Liver (tissue), 9 donors: ENCODE results near the gene GPR15LG. TPM values are rescaled to one million over a fixed set of nuclear protein-coding genes. Genes with fewer than 3 reads are reported as not detected.
"Not testable (repeated sequence)": the region's sequence is repeated elsewhere in the genome, so short reads cannot be mapped to it uniquely, and the experiment has no call there.

ENCODE experiments used
- DNase-seq: peaks from one replicate; pipeline ENCODE4 v3.0.0-alpha.2; 2017; ENCODE audit warnings: low spot score
- H3K27ac ChIP-seq, 2 donors: one replicate each; pipeline ENCODE4 v1.7.0; 2013; ENCODE audit warnings: inconsistent platforms in 2 of 2, low read length in 2 of 2, control low read depth in 1 of 2, low read depth in 1 of 2, mild to moderate bottlenecking in 1 of 2
- H3K27me3 ChIP-seq, 4 donors: one replicate each; pipeline versions ENCODE4 v1.6.1 to v1.7.0; 2013; ENCODE audit warnings: low read length in 3 of 4, inconsistent platforms in 1 of 4, mild to moderate bottlenecking in 1 of 4, moderate library complexity in 1 of 4; ENCODE audit not compliant: control insufficient read depth in 4 of 4, insufficient read depth in 4 of 4
- H3K36me3 ChIP-seq, 4 donors: one replicate each; pipeline versions ENCODE4 v1.6.1 to v1.7.0; 2013; ENCODE audit warnings: low read length in 3 of 4, mild to moderate bottlenecking in 3 of 4, low read depth in 1 of 4, moderate library complexity in 1 of 4; ENCODE audit not compliant: control insufficient read depth in 4 of 4, insufficient read depth in 3 of 4
- H3K4me1 ChIP-seq, 4 donors: one replicate each; pipeline versions ENCODE4 v1.6.1 to v1.7.0; 2013; ENCODE audit warnings: low read length in 3 of 4, mild to moderate bottlenecking in 3 of 4, moderate library complexity in 1 of 4; ENCODE audit not compliant: control insufficient read depth in 4 of 4, insufficient read depth in 4 of 4
- H3K4me3 ChIP-seq, 3 donors: one replicate each; pipeline versions ENCODE4 v1.6.1 to v1.7.0; 2013; ENCODE audit warnings: low read length in 3 of 3, control low read depth in 1 of 3, low read depth in 1 of 3, mild to moderate bottlenecking in 1 of 3
- H3K9ac ChIP-seq, 2 donors: one replicate each; pipeline ENCODE4 v1.7.0; 2013; ENCODE audit warnings: low read length in 2 of 2, mild to moderate bottlenecking in 2 of 2, moderate library complexity in 2 of 2, control low read depth in 1 of 2, low read depth in 1 of 2
- H3K9me3 ChIP-seq, 4 donors: one replicate each; pipeline versions ENCODE4 v1.6.1 to v1.7.0; 2013; ENCODE audit warnings: low read length in 3 of 4; ENCODE audit not compliant: control insufficient read depth in 4 of 4
- ATF3 ChIP-seq: IDR thresholded peaks from 2 replicates; pipeline ENCODE4 v1.6.1; 2016; ENCODE audit warnings: antibody characterized with exemption
- EGR1 ChIP-seq, 2 donors: IDR thresholded peaks; 2 replicates each; pipeline ENCODE4 v1.6.1; 2016 to 2018; ENCODE audit warnings: antibody characterized with exemption in 2 of 2, low read depth in 2 of 2
- FOXA2 ChIP-seq: IDR thresholded peaks from 2 replicates; pipeline ENCODE4 v1.6.1; 2016; ENCODE audit warnings: antibody characterized with exemption
- GABPA ChIP-seq, 2 donors: IDR thresholded peaks in 1 of 2; conservative IDR thresholded peaks in 1 of 2; 2 replicates each; pipeline ENCODE4 v1.6.1; 2016; ENCODE audit warnings: antibody characterized with exemption in 2 of 2, mild to moderate bottlenecking in 1 of 2, moderate library complexity in 1 of 2
- HNF4A ChIP-seq, 2 donors: conservative IDR thresholded peaks; 2 replicates each; pipeline ENCODE4 v1.6.1; 2016; ENCODE audit warnings: antibody characterized with exemption in 2 of 2, mild to moderate bottlenecking in 2 of 2
- HNF4G ChIP-seq: IDR thresholded peaks from 2 replicates; pipeline ENCODE4 v1.6.1; 2016; ENCODE audit warnings: antibody characterized with exemption
- JUND ChIP-seq, 2 donors: IDR thresholded peaks; 2 replicates each; pipeline ENCODE4 v1.6.1; 2016; ENCODE audit warnings: antibody characterized with exemption in 2 of 2
- RAD21 ChIP-seq, 2 donors: IDR thresholded peaks; 2 replicates each; pipeline ENCODE4 v1.6.1; 2016; ENCODE audit warnings: antibody characterized with exemption in 2 of 2, mild to moderate bottlenecking in 2 of 2
- RXRA ChIP-seq, 2 donors: IDR thresholded peaks; 2 replicates each; pipeline ENCODE4 v1.6.1; 2017 to 2018; ENCODE audit warnings: antibody characterized with exemption in 2 of 2, mild to moderate bottlenecking in 1 of 2
- SP1 ChIP-seq: IDR thresholded peaks from 2 replicates; pipeline ENCODE4 v1.6.1; 2018; ENCODE audit warnings: antibody characterized with exemption, mild to moderate bottlenecking
- TAF1 ChIP-seq: conservative IDR thresholded peaks from 2 replicates; pipeline ENCODE4 v1.6.1; 2016; ENCODE audit warnings: antibody characterized with exemption, mild to moderate bottlenecking
- WGBS: extraction: QIAGEN DNeasy Blood & Tissue Kit; methylation state at CpG from one replicate; pipeline ENCODE4 v1.1.7; 2013; 5-methylcytosine and 5-hydroxymethylcytosine counted together
- polyA plus RNA-seq, 2 donors: library from polyadenylated mRNA; stranded (reverse) in 1 of 2; unstranded in 1 of 2; fragments of 200-250 nt in 1 of 2; fragments of >200 nt in 1 of 2; fragmentation: Nextera tagmentation in 1 of 2; extraction: Ambion mirVana in 1 of 2; gene quantifications; one replicate each; pipeline versions ENCODE4 v1.2.1 to v1.2.3, GENCODE V29; 2013 to 2015
- total RNA-seq, 2 donors: library from RNA; depleted of rRNA; stranded (reverse); fragments of >200 nt; gene quantifications; one replicate each; pipeline ENCODE4 v1.2.3, GENCODE V29; 2014
- TF ChIP-seq, protein P1 (sequence below): IDR thresholded peaks from 2 replicates; pipeline ENCODE4 v1.6.1; 2016; ENCODE audit warnings: antibody characterized with exemption, mild to moderate bottlenecking
- TF ChIP-seq, protein P2 (sequence below): IDR thresholded peaks from 2 replicates; pipeline ENCODE4 v1.6.1; 2016; ENCODE audit warnings: antibody characterized with exemption
- TF ChIP-seq, protein P3 (sequence below): fragments of 150-350 bp; IDR thresholded peaks from 2 replicates; pipeline ENCODE4 v1.5.1; 2017; ENCODE audit warnings: improper control_type of control experiment, low read depth, low read length; ENCODE audit not compliant: missing input control
- donor health status: healthy.
- donor health status: healthy.
- donor health status: healthy.
- donor health status: healthy.
- donor health status: healthy.

GPR15LG gene
- total and polyA plus RNA-seq, 4 donors: not detected

- TF ChIP-seq TAF1 (peak; percentile 9), HNF4A (conservative IDR thresholded peaks at IDR 0.05) (peak in 1 of 2 donors; percentile 76), GABPA (IDR thresholded peaks at IDR 0.05 in 1 of 2, conservative IDR thresholded peaks at IDR 0.05 in 1 of 2) (no peak), HNF4G (no peak), FOXA2 (no peak), EGR1 (IDR thresholded peaks at IDR 0.05; ENCODE audit: low read depth in 2 of 2) (no peak), JUND (IDR thresholded peaks at IDR 0.05) (no peak), ATF3 (no peak), SP1 (no peak)
- TF ChIP-seq, protein P1, sequence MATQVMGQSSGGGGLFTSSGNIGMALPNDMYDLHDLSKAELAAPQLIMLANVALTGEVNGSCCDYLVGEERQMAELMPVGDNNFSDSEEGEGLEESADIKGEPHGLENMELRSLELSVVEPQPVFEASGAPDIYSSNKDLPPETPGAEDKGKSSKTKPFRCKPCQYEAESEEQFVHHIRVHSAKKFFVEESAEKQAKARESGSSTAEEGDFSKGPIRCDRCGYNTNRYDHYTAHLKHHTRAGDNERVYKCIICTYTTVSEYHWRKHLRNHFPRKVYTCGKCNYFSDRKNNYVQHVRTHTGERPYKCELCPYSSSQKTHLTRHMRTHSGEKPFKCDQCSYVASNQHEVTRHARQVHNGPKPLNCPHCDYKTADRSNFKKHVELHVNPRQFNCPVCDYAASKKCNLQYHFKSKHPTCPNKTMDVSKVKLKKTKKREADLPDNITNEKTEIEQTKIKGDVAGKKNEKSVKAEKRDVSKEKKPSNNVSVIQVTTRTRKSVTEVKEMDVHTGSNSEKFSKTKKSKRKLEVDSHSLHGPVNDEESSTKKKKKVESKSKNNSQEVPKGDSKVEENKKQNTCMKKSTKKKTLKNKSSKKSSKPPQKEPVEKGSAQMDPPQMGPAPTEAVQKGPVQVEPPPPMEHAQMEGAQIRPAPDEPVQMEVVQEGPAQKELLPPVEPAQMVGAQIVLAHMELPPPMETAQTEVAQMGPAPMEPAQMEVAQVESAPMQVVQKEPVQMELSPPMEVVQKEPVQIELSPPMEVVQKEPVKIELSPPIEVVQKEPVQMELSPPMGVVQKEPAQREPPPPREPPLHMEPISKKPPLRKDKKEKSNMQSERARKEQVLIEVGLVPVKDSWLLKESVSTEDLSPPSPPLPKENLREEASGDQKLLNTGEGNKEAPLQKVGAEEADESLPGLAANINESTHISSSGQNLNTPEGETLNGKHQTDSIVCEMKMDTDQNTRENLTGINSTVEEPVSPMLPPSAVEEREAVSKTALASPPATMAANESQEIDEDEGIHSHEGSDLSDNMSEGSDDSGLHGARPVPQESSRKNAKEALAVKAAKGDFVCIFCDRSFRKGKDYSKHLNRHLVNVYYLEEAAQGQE: no peak
- TF ChIP-seq, protein P2, sequence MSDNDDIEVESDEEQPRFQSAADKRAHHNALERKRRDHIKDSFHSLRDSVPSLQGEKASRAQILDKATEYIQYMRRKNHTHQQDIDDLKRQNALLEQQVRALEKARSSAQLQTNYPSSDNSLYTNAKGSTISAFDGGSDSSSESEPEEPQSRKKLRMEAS: no peak
- Histone ChIP-seq H3K27me3 (no peaks in the 10 kb centered on the region), H3K4me3 (peak overlapping the region; percentile 85 to 96 (median 93)), H3K9ac (peak overlapping the region; percentile 78 to 93), H3K4me1 (peaks cover 4 to 20% (median 17%) of the 10 kb centered on the region in 4 donors), H3K27ac (peak overlapping the region; percentile 69 to 88), H3K9me3 (no peaks in the 10 kb centered on the region), H3K36me3 (peaks cover 7 to 25% (median 21%) of the 10 kb centered on the region in 4 donors)
- DNase-seq: no peak
- WGBS: 5% methylated on average over 12 of the region's 12 CpGs
Observed at GRCh38 chr10:84140036-84140379, 33.6 kb upstream of the GPR15LG start.

DNA sequence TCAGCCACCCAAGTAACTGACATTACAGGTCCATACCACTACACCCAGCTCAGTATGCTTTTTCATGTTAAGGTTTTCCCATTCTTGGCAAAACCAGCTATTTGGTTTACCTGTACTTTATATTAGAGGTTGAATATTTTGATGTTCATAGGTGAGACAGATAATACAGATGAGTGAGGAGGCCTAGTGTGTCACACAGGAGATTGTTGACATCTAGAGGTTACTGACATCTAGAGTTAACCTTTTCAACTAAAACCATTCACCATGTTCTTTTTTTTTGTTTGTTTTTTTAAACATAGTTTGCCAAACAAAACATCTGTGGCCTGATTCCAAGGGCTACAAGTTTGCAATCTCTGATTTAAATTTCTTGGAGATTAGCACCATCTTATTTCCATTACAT is 26.3 kb upstream of the GPR15LG start:
- no peak overlapping the region for H3K4me3 ChIP-seq
- peaks cover 0 to 13% (median 11%) of the 10 kb centered on the region in 4 donors for H3K4me1 ChIP-seq
- H3K9me3 ChIP-seq: no peaks in the 10 kb centered on the region
- TF ChIP-seq RXRA (IDR thresholded peaks at IDR 0.05) (peak in 1 of 2 donors; percentile 15), GABPA (IDR thresholded peaks at IDR 0.05 in 1 of 2, conservative IDR thresholded peaks at IDR 0.05 in 1 of 2) (no peak)
- peaks cover 14 to 81% (median 70%) of the 10 kb centered on the region in 4 donors for H3K36me3 ChIP-seq
- no peak overlapping the region for H3K27ac ChIP-seq
- no peak for DNase-seq
- H3K27me3 ChIP-seq: no peaks in the 10 kb centered on the region
- no peak overlapping the region for H3K9ac ChIP-seq

DNA sequence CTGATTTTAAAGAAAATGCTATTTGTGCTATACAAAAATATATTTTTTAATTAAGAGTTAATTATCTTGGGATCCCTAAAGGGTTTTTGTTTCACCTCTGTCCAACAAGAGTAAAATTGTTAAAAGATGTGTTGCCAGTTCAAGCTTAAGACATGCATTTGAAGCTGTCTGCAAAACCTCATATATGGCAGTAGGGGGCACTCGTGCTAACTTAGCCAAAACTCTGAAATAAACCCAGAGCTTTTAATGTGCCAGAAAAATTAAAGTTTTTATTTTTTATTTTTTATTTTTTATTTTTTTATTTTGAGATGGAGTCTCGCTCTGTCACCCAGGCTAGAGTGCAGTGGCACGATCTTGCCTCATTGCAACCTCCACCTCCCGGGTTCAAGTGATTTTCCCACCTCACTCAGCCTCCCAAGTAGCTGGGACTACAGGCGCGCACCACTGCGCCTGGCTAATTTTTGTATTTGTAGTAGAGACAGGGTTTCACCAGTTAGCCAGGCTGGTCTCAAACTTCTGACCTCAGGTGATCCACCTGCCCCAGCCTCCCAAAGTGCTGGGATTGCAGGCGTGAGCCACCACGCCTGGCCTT is 25.5 kb upstream of the GPR15LG start:
- H3K9ac ChIP-seq, DNase-seq, H3K9me3 ChIP-seq, H3K27me3 ChIP-seq, H3K27ac ChIP-seq, H3K4me3 ChIP-seq: not testable (repeated sequence)
- TF ChIP-seq RAD21 (IDR thresholded peaks at IDR 0.05): peak; percentile 43 to 58
- TF ChIP-seq, protein P3, sequence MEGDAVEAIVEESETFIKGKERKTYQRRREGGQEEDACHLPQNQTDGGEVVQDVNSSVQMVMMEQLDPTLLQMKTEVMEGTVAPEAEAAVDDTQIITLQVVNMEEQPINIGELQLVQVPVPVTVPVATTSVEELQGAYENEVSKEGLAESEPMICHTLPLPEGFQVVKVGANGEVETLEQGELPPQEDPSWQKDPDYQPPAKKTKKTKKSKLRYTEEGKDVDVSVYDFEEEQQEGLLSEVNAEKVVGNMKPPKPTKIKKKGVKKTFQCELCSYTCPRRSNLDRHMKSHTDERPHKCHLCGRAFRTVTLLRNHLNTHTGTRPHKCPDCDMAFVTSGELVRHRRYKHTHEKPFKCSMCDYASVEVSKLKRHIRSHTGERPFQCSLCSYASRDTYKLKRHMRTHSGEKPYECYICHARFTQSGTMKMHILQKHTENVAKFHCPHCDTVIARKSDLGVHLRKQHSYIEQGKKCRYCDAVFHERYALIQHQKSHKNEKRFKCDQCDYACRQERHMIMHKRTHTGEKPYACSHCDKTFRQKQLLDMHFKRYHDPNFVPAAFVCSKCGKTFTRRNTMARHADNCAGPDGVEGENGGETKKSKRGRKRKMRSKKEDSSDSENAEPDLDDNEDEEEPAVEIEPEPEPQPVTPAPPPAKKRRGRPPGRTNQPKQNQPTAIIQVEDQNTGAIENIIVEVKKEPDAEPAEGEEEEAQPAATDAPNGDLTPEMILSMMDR: peak; percentile 55
- peaks cover 14 to 82% (median 71%) of the 10 kb centered on the region in 4 donors for H3K36me3 ChIP-seq
- peaks cover 0 to 13% (median 11%) of the 10 kb centered on the region in 4 donors for H3K4me1 ChIP-seq
- WGBS: 88% methylated on average over 9 of the region's 9 CpGs
